Breast epithelium (tissue), 4 donors: ENCODE data around the gene ITM2B. TPM values are rescaled to one million over a fixed set of nuclear protein-coding genes. Genes with fewer than 3 reads are reported as not detected.
A peak's percentile ranks its signal among the peaks of the same experiment; 100 is the strongest.

Source experiments
- DNase-seq, 2 donors: peaks; one replicate each; pipeline ENCODE4 v3.0.0-alpha.2; 2019; ENCODE audit warnings: low spot score in 2 of 2
- H3K27ac ChIP-seq, 2 donors: fragments of 200-600 bp; sonication (generic) in 1 of 2; one replicate each; pipeline ENCODE4 v1.5.1; 2016 to 2019; ENCODE audit warnings: mild to moderate bottlenecking in 1 of 2
- H3K27me3 ChIP-seq, 2 donors: fragments of 200-600 bp; sonication (generic) in 1 of 2; one replicate each; pipeline versions ENCODE4 v1.5.1 to v1.6.0; 2017 to 2019; ENCODE audit warnings: control low read depth in 1 of 2, mild to moderate bottlenecking in 1 of 2
- H3K36me3 ChIP-seq: fragments of 200-600 bp; one replicate; pipeline ENCODE4 v1.5.1; 2019
- H3K4me1 ChIP-seq, 2 donors: fragments of 200-600 bp; sonication (generic); one replicate each; pipeline ENCODE4 v1.5.1; 2016 to 2019; ENCODE audit warnings: control low read depth in 1 of 2
- H3K4me3 ChIP-seq, 3 donors: fragments of 200-600 bp; sonication (generic); 1 replicate in 2 of 3; 2 replicates in 1 of 3; pipeline ENCODE4 v1.5.1; 2016 to 2019; ENCODE audit warnings: mild to moderate bottlenecking in 3 of 3, moderate library complexity in 2 of 3
- H3K9me3 ChIP-seq, 2 donors: fragments of 200-600 bp; sonication (generic) in 1 of 2; one replicate each; pipeline ENCODE4 v1.5.1; 2016 to 2019; ENCODE audit warnings: control low read depth in 1 of 2
- CTCF ChIP-seq, 3 donors: fragments of 450-650 bp; IDR thresholded peaks; one replicate each; pipeline ENCODE4 v1.5.1; 2016 to 2017; ENCODE audit warnings: antibody characterized with exemption in 3 of 3, mild to moderate bottlenecking in 3 of 3, moderate library complexity in 3 of 3
- POLR2A ChIP-seq: fragments of 450-650 bp; IDR thresholded peaks from one replicate; pipeline ENCODE4 v1.6.1; 2016; ENCODE audit warnings: antibody characterized with exemption, mild to moderate bottlenecking, moderate library complexity
- POLR2AphosphoS5 ChIP-seq, 3 donors: sonication (generic); formaldehyde crosslinking; IDR thresholded peaks; one replicate each; pipeline ENCODE4 v1.6.1; 2017; ENCODE audit warnings: antibody characterized with exemption in 3 of 3
- intact Hi-C: fragments of 100-400 bp; cut with DNase I; formaldehyde crosslinking; loops from one replicate; pipeline ENCODE4 v1.15.1; 2023; ENCODE audit warnings: low total_unique reads
- total RNA-seq, 3 donors: library from RNA; depleted of rRNA; stranded (reverse); fragments of >200 nt; gene quantifications; one replicate each; pipeline ENCODE4 v1.1.0, GENCODE V29; 2016

Gene ITM2B
- total RNA-seq, 3 donors from 2014 or later: 369 to 727 (median 475) TPM

GRCh38 chr13:48224701-48225100 is 8.3 kb upstream of the ITM2B start:
- no peak overlapping the region for H3K4me3 ChIP-seq
- TF ChIP-seq POLR2AphosphoS5 (IDR thresholded peaks at IDR 0.05) (no peak), CTCF (IDR thresholded peaks at IDR 0.05) (no peak), POLR2A (no peak)
- intact Hi-C loops: no loop called here
- no peaks in the 10 kb centered on the region for H3K4me1 ChIP-seq
- no peak overlapping the region for H3K27ac ChIP-seq
- H3K9me3 ChIP-seq: no peaks in the 10 kb centered on the region
- H3K36me3 ChIP-seq: no peaks in the 10 kb centered on the region
- no peaks in the 10 kb centered on the region for H3K27me3 ChIP-seq
- no peak for DNase-seq

- intact Hi-C loops: no loop called here
- no peak for DNase-seq
- Histone ChIP-seq H3K4me3 (no peak overlapping the region), H3K36me3 (no peaks in the 10 kb centered on the region), H3K4me1 (no peaks in the 10 kb centered on the region), H3K27me3 (no peaks in the 10 kb centered on the region), H3K27ac (no peak overlapping the region), H3K9me3 (no peaks in the 10 kb centered on the region)
- no peak for TF ChIP-seq POLR2AphosphoS5 (IDR thresholded peaks at IDR 0.05)
- TF ChIP-seq CTCF (IDR thresholded peaks at IDR 0.05): no peak
- no peak for TF ChIP-seq POLR2A
These were observed 2.5 kb upstream of the ITM2B start for GRCh38 chr13:48230541-48230940.

- peaks cover 0 to 2% of the 10 kb centered on the region in 2 donors for H3K4me1 ChIP-seq
- intact Hi-C loops: no loop called here
- DNase-seq: no peak
- H3K27me3 ChIP-seq: no peaks in the 10 kb centered on the region
- no peak for TF ChIP-seq CTCF (IDR thresholded peaks at IDR 0.05)
- H3K36me3 ChIP-seq: no peaks in the 10 kb centered on the region
- H3K27ac ChIP-seq: no peak overlapping the region
- H3K9me3 ChIP-seq: no peaks in the 10 kb centered on the region
- H3K4me3 ChIP-seq: no peak overlapping the region
These were observed 1.9 kb upstream of the ITM2B start for GRCh38 chr13:48231080-48231479.

GRCh38 chr13:48231933-48232332 is 1.1 kb upstream of the ITM2B start:
- intact Hi-C loops: no loop called here

More at GRCh38 chr13:48231933-48232332, 1.1 kb upstream of the ITM2B start:
- H3K27me3 ChIP-seq: no peaks in the 10 kb centered on the region
- no peak for DNase-seq
- no peaks in the 10 kb centered on the region for H3K36me3 ChIP-seq
- H3K4me3 ChIP-seq: no peak overlapping the region
- peak overlapping the region; percentile 100 for H3K27ac ChIP-seq
- TF ChIP-seq CTCF (IDR thresholded peaks at IDR 0.05) (no peak), POLR2AphosphoS5 (IDR thresholded peaks at IDR 0.05) (no peak), POLR2A (no peak)
- H3K4me1 ChIP-seq: peaks cover 4 to 11% of the 10 kb centered on the region in 2 donors
- H3K9me3 ChIP-seq: no peaks in the 10 kb centered on the region
